GM21717 (cell line): ENCODE results near the gene UQCRHL.

Experiments used
- ATAC-seq: cut with Tn5 transposase; IDR thresholded peaks from one replicate; pipeline ENCODE4 v1.9.1; 2021; ENCODE audit warnings: mild to moderate bottlenecking, moderate library complexity; ENCODE audit not compliant: unreplicated experiment

The UQCRHL gene

GRCh38 chr1:15799004-15799867 lies 8.2 kb downstream of the UQCRHL start:
- ATAC-seq = no peak

- ATAC-seq = no peak
Measured at GRCh38 chr1:15797614-15798390, 9.6 kb downstream of the UQCRHL start.

- no peak for ATAC-seq
Measured at GRCh38 chr1:15796086-15796462, 11.4 kb downstream of the UQCRHL start.

- no peak for ATAC-seq
Measured at GRCh38 chr1:15788624-15789301, 18.7 kb downstream of the UQCRHL start.

GRCh38 chr1:15786581-15786980 lies 20.9 kb downstream of the UQCRHL start:
- no peak for ATAC-seq

GRCh38 chr1:15785683-15786082 lies 21.8 kb downstream of the UQCRHL start:
- no peak for ATAC-seq

GRCh38 chr1:15777909-15778707 lies 29.3 kb downstream of the UQCRHL start:
- no peak for ATAC-seq

- ATAC-seq = no peak
Measured at GRCh38 chr1:15775706-15776105, 31.7 kb downstream of the UQCRHL start.

- no peak for ATAC-seq
Measured at GRCh38 chr1:15771836-15772515, 35.5 kb downstream of the UQCRHL start.

- no peak for ATAC-seq
Measured at GRCh38 chr1:15770313-15770962, 37.0 kb downstream of the UQCRHL start.

GRCh38 chr1:15768388-15768787 lies 39.1 kb downstream of the UQCRHL start:
- ATAC-seq = no peak

GRCh38 chr1:15767941-15768340 lies 39.5 kb downstream of the UQCRHL start:
- no peak for ATAC-seq

GRCh38 chr1:15765495-15766194 lies 41.8 kb downstream of the UQCRHL start:
- no peak for ATAC-seq

GRCh38 chr1:15764890-15765289 lies 42.6 kb downstream of the UQCRHL start:
- no peak for ATAC-seq

GRCh38 chr1:15764269-15764764 lies 43.1 kb downstream of the UQCRHL start:
- ATAC-seq = no peak

GRCh38 chr1:15762546-15762945 lies 44.9 kb downstream of the UQCRHL start:
- no peak for ATAC-seq

GRCh38 chr1:15761366-15762128 lies 45.9 kb downstream of the UQCRHL start:
- no peak for ATAC-seq
